Cardiac muscle cell (in vitro differentiated cells and primary cell): ENCODE results near the gene GPATCH3. TPM values are rescaled to one million over a fixed set of nuclear protein-coding genes. Genes with fewer than 3 reads are reported as not detected.
"Not testable (repeated sequence)": the region's sequence is repeated elsewhere in the genome, so short reads cannot be mapped to it uniquely, and the experiment has no call there.

Source experiments
- DNase-seq, 2 donors: peaks; one replicate each; pipeline versions ENCODE4 v3.0.0 to v3.0.0-alpha.2; 2010 to 2017; ENCODE audit warnings: low read depth in 1 of 2, low spot score in 1 of 2
- H3K27ac ChIP-seq: fragments of 200-600 bp; sonication (generic); 2 replicates; pipeline ENCODE4 v1.5.1; 2016
- H3K27me3 ChIP-seq: fragments of 200-600 bp; sonication (generic); 2 replicates; pipeline ENCODE4 v1.6.0; 2016; ENCODE audit warnings: control low read depth
- H3K36me3 ChIP-seq: fragments of 200-600 bp; sonication (generic); 2 replicates; pipeline ENCODE4 v1.5.1; 2016; ENCODE audit warnings: control low read depth
- H3K4me1 ChIP-seq: fragments of 200-600 bp; sonication (generic); 2 replicates; pipeline ENCODE4 v1.8.1; 2017; ENCODE audit warnings: low read depth, mild to moderate bottlenecking, mixed run types
- H3K4me3 ChIP-seq: fragments of 200-600 bp; sonication (generic); 2 replicates; pipeline ENCODE4 v1.5.1; 2016; ENCODE audit warnings: mild to moderate bottlenecking
- H3K9me3 ChIP-seq: fragments of 200-600 bp; sonication (generic); 2 replicates; pipeline ENCODE4 v1.5.1; 2017; ENCODE audit warnings: low read depth, mild to moderate bottlenecking, control low read depth
- CTCF ChIP-seq: IDR thresholded peaks from 2 replicates; pipeline ENCODE4 v1.5.1; 2012; ENCODE audit warnings: low read depth, mild to moderate bottlenecking, low read length
- polyA plus RNA-seq: library from polyadenylated mRNA; unstranded; fragments of >200 nt; fragmentation: Nextera tagmentation; extraction: Ambion mirVana; gene quantifications from 2 replicates; pipeline ENCODE4 v1.2.1, GENCODE V29; 2016
- total RNA-seq: library from RNA; depleted of rRNA; stranded (reverse); fragments of >200 nt; gene quantifications from 2 replicates; pipeline ENCODE4 v1.2.3, GENCODE V29; 2016

GPATCH3 gene
- total and polyA plus RNA-seq, 2 experiments from 2014 or later: 16.1 TPM

DNA sequence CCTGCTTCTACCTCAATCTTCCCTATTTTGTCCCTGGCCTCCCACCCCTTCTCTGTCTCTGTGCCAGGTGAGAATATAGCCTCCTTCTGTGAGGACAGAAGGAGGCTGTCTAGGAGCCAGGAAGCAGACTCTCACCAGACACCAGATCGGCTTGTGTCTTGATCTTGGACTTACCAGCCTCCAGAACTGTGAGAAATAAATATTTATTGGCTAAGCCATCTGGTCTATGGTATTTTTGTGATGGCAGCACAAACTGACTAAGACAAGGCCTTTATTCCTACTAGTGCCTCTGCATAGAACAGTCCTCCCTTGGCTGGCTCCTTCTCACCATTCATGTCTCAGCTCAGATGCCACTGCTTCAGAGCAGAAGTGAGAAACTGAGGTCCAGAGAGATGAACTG is 12.0 kb downstream of the GPATCH3 start:
- no peak for TF ChIP-seq CTCF
- Histone ChIP-seq H3K36me3 (peaks cover 29% of the 10 kb centered on the region), H3K4me1 (peaks cover 6% of the 10 kb centered on the region), H3K27ac (no peak overlapping the region), H3K27me3 (no peaks in the 10 kb centered on the region), H3K9me3 (no peaks in the 10 kb centered on the region), H3K4me3 (no peak overlapping the region)
- no peak for DNase-seq

DNA sequence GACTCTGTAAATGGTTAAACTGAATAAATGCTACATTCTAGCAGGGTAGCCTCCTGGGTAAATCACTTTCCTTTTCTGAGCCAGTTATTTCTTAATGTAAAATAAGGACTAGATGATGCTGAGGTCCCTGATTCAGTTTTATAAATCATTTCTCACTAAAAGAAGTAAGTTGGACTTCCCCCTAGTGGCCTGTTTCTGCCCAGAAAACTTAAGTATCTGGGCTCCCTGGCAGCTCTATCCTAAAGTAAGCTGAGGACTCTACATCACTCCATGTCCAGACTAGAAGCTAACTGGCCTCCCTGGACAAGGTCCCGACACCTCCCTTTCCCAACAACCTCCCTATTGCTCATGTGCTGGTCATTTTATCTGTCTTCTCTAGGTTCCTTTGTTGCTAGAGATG is 13.1 kb downstream of the GPATCH3 start:
- H3K27ac ChIP-seq: no peak overlapping the region
- no peaks in the 10 kb centered on the region for H3K9me3 ChIP-seq
- H3K4me1 ChIP-seq: peaks cover 6% of the 10 kb centered on the region
- no peak overlapping the region for H3K4me3 ChIP-seq
- DNase-seq: peak in 1 of 2 donors; percentile 61
- H3K36me3 ChIP-seq: peaks cover 36% of the 10 kb centered on the region
- TF ChIP-seq CTCF: peak; percentile 58
- no peaks in the 10 kb centered on the region for H3K27me3 ChIP-seq

- Histone ChIP-seq H3K9me3 (no peaks in the 10 kb centered on the region), H3K27me3 (no peaks in the 10 kb centered on the region), H3K27ac (no peak overlapping the region), H3K4me1 (no peaks in the 10 kb centered on the region), H3K4me3 (no peak overlapping the region), H3K36me3 (peaks cover 41% of the 10 kb centered on the region)
- no peak for TF ChIP-seq CTCF
- no peak for DNase-seq
These were observed 17.4 kb downstream of the GPATCH3 start for GRCh38 chr1:26882696-26883463.

- H3K9me3 ChIP-seq, DNase-seq, H3K27ac ChIP-seq, H3K4me1 ChIP-seq, H3K27me3 ChIP-seq, H3K4me3 ChIP-seq: not testable (repeated sequence)
- H3K36me3 ChIP-seq: peaks cover 44% of the 10 kb centered on the region
These were observed 18.7 kb downstream of the GPATCH3 start for GRCh38 chr1:26881611-26882010.

GRCh38 chr1:26879793-26880192 is 20.5 kb downstream of the GPATCH3 start:
- TF ChIP-seq CTCF: no peak
- DNase-seq: no peak
- peaks cover 37% of the 10 kb centered on the region for H3K36me3 ChIP-seq

GRCh38 chr1:26877326-26877725 is 22.9 kb downstream of the GPATCH3 start:
- DNase-seq: no peak
- TF ChIP-seq CTCF: no peak
- no peak overlapping the region for H3K27ac ChIP-seq
- H3K4me1 ChIP-seq: no peaks in the 10 kb centered on the region
- no peak overlapping the region for H3K4me3 ChIP-seq
- H3K9me3 ChIP-seq: no peaks in the 10 kb centered on the region
- no peaks in the 10 kb centered on the region for H3K27me3 ChIP-seq
- peaks cover 17% of the 10 kb centered on the region for H3K36me3 ChIP-seq

More at GRCh38 chr1:26879793-26880192, 20.5 kb downstream of the GPATCH3 start:
- no peaks in the 10 kb centered on the region for H3K27me3 ChIP-seq
- H3K9me3 ChIP-seq: no peaks in the 10 kb centered on the region
- no peaks in the 10 kb centered on the region for H3K4me1 ChIP-seq
- no peak overlapping the region for H3K27ac ChIP-seq
- H3K4me3 ChIP-seq: no peak overlapping the region
